22Rv1 (cell line): ENCODE data around the gene FAM72B.
"Not testable (repeated sequence)": the region's sequence is repeated elsewhere in the genome, so short reads cannot be mapped to it uniquely, and the experiment has no call there.

Experiments
- ZFX ChIP-seq: fragments of 450-650 bp; IDR thresholded peaks from 2 replicates; pipeline ENCODE4 v1.6.1; 2017; ENCODE audit warnings: antibody characterized with exemption, borderline replicate concordance
- TF ChIP-seq, protein P1 (sequence below): fragments of 450-650 bp; IDR thresholded peaks from 2 replicates; pipeline ENCODE4 v1.5.1; 2017; ENCODE audit warnings: mild to moderate bottlenecking

DNA sequence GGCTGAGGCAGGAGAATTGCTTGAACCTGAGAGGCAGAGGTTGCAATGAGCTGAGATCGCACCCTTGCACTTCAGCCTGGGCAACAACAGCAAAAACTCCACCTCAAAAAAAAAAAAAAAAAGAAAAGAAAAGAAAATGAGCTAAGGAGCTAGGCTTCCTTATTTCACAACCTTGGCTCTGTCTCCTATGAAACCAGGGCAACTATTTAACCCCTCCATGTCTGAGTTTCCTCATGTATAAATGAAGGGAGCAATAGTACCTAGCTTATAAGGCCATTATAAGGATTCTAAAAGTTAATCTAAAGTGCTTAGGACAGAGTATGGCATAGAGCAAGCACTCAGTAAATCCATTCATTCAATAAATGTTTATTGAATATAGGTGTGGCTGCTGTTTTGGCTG lies 32.8 kb downstream of the FAM72B start:
- TF ChIP-seq, protein P1, sequence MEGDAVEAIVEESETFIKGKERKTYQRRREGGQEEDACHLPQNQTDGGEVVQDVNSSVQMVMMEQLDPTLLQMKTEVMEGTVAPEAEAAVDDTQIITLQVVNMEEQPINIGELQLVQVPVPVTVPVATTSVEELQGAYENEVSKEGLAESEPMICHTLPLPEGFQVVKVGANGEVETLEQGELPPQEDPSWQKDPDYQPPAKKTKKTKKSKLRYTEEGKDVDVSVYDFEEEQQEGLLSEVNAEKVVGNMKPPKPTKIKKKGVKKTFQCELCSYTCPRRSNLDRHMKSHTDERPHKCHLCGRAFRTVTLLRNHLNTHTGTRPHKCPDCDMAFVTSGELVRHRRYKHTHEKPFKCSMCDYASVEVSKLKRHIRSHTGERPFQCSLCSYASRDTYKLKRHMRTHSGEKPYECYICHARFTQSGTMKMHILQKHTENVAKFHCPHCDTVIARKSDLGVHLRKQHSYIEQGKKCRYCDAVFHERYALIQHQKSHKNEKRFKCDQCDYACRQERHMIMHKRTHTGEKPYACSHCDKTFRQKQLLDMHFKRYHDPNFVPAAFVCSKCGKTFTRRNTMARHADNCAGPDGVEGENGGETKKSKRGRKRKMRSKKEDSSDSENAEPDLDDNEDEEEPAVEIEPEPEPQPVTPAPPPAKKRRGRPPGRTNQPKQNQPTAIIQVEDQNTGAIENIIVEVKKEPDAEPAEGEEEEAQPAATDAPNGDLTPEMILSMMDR, result not testable (repeated sequence)
- TF ChIP-seq ZFX, result not testable (repeated sequence)
